GM18909 (cell line): ENCODE results near the gene LACTB.

ENCODE experiments used
- ATAC-seq: cut with Tn5 transposase; IDR thresholded peaks from one replicate; pipeline ENCODE4 v1.9.1; 2021; ENCODE audit warnings: mild to moderate bottlenecking; ENCODE audit not compliant: unreplicated experiment, poor library complexity

The LACTB gene

GRCh38 chr15:63122002-63122875, 578 bp downstream of the LACTB start:
- peak; percentile 90 for ATAC-seq

DNA sequence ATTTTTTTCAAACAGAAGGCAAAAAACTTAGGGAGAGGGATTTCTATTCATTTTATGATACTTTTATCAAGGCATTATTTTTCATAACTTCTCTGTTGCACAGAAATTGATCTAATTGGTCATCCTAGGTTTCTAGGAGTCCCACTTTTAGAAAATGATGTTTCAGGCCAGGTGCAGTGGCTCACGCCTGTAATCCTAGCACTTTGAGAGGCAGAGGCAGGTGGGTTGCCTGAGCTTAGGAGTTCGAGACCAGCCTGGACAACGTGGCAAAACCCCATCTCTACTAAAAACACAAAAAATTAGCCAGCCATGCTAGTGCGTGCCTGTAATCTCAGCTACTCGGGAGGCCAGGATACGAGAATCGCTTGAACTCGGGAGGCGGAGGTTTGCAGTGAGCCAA, 2.8 kb downstream of the LACTB start:
- ATAC-seq = no peak

- no peak for ATAC-seq
These were observed 5.1 kb downstream of the LACTB start for GRCh38 chr15:63126726-63127125.

DNA sequence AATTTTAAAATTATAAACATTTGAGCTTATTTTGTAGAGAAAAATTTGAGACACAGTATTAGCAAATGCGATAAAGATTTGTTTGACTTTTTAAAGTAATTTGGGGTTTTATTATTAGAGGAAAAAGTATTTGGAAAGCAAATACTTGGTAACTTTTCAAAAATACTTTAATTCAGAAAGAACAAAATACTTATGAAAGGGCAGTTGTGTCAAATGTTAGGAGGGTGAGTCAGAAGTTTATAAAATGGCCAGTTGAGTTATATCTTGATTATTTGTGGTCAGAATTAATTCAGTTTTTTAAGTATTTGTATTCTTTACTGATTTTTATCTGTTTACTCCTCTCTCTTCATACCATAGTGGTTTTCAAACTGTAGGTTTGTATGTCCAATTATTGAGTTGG, 12.1 kb downstream of the LACTB start:
- ATAC-seq = no peak

DNA sequence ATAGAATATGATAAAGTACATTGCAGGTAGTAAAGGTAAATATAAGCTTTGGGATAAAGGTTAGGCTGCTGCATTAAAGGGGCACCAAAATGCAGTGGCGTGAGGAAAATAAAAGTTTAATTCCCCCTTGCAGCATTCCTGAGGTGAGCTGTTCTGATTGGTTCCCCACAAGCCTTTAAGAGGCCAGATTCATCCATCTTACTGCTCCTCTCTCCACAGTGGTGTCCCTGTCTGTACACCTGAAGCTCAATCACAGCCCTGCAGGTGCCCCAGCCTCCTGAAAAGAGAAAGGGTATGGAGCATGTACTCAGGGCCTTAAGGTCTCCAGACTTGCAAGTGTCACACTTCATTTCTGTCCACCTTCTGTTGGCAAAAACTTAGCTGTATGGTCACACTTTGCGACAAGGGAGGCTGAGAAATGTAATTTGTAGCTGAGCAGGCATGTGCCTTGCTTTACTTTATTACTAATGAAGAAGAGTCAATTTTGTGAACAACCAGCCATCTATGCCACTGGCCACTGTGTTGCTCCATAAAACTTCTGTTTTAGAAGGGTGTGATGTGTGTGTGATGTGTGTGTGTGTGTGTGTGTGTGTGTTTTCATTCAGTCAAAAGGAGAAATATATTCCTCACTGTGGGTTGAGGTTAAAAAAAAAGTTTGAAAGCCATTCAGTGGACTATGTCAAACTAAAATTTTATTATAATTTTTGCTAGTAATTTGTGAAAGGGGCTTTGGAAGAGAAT, 12.8 kb downstream of the LACTB start:
- ATAC-seq = no peak

DNA sequence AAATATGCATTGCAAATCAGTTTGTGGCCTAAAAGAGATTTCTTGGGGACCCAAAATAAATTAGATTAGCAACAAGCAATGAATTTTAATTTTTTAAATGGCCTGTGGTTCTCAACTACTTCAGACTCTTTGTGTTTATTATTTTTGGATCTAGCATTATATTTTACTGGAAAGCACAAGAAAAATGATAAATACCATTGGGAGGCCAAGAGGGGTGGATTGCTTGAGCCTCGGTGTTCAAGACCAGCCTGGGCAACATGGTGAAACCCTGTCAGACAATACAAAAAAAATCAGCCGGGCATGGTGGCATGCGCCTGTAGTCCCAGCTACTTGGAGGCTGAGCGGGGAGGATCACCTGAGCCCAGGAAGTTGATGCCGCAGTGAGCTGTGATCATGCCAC, 13.6 kb downstream of the LACTB start:
- no peak for ATAC-seq

DNA sequence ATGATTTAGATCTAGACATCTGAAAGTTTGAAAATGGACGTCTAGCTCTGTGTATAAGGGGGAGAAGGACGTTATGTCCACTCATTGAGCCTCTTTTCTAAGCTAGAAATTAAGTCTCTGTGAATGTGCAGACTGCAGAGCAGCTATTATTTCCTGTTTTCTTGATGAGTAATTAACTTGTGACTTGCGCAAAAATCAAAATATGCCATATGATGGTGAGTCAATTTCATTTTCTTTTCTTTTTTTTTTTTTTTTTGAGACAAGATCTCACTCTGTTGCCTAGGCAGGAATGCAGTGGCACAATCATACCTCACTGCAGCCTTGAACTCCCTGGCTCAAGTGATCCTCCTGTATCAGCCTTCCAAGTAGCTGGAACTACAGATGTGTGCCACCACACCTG, 14.1 kb downstream of the LACTB start:
- no peak for ATAC-seq

DNA sequence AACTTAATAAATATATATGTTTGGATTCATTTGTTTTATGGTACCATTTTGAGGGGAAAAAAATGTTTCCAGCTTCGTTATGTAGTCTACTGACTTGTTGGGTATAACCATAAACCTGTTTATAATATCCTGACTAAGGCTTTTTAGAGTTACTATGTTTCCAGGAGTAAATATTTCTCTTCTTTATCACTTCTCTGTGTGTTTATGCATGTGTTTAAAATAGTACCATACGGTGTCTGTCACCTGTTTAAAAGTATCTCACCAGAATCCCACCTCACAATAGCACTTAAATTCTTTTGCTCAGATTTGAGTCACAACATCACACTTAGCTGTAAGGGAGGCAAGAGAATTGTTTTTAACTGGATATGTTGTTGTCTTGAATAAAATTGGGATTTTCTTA, 15.1 kb downstream of the LACTB start:
- ATAC-seq = no peak

DNA sequence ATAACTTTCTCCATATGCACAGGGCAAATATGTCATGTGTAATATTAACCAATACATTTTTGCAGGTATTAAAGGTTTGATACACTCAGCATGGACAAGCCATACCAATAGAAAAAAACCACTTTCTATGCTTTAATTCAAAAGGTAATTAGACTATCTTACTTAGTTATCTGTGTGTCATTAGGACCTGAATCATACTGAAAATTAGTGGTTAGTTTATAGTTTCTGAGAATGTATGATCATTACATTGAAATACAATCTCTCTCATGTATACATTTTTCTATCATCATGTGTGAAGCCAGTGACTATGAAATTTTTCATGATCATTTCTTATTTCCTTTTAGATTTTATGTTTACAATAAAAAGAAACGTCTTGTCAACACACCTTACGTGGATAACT, 19.3 kb downstream of the LACTB start:
- no peak for ATAC-seq

DNA sequence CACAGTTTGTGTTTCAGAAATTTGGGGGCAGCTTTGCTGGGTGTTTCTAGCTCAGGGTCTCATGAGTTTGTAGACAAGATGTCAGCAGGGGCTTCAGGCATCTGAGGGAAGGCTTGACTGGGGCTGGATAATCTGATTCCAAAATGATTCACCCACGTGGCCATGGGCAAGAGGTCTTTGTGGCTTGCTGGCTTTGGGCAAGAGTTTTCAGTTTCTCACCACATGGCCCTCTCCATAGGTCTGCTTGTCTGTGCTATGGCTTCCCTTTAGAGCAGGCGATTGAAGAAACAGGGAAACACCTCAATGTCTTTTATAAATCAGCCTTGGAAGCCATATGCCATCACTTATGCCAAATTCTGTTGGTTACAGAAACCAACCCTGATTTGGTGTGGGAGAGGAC, 23.8 kb downstream of the LACTB start:
- ATAC-seq = no peak

- no peak for ATAC-seq
These were observed 25.0 kb downstream of the LACTB start for GRCh38 chr15:63146684-63147083.

- ATAC-seq = no peak
These were observed 30.0 kb downstream of the LACTB start for GRCh38 chr15:63151665-63152064.

DNA sequence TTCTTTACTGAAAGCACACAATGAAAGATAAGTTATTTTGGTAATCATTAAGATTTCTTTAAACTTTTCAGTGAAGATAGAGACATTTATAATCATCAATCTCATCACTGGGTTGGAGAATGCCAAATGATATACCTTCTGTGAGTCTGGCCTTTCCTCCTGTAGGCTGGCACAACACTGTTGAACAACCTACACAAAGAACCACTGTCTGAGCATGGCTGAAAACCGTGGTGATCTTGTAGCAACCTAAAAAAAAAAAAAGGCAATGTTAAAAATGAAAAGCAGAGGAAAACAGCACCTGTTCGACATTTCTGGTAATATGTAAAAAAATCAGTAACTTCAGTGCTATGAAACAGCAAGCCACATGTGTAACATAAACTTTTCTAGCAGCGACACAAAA, 33.8 kb downstream of the LACTB start:
- no peak for ATAC-seq

DNA sequence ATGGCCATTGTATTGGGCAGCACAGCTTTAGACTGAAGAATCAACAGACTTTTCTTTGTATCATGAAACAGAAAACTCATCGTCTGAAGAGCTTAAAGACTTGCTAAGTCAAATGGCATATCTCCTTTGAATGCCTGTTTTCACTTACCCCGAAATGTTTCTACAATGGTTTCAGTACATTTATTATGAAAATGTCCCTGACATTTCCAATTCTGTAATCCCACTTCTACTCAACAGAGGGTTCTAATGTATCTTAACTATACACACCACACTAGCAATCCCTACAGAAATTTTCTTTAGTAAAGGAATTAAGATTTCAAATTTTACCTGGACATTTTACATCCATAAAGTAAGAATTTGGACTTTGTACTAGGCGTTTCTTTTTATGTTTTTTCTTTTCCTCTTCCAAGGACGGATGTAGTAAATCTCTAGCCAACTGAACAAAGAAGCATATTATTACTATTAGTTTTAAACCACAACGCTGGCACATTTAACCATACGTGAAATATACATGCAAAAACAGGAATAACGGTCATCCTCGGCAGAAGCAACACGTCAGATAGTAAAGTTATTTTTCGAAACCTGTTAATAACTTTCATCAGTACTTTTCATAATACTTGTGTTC, 34.5 kb downstream of the LACTB start:
- no peak for ATAC-seq

GRCh38 chr15:63156755-63157117, 35.1 kb downstream of the LACTB start:
- ATAC-seq = no peak

- ATAC-seq = peak; percentile 91
These were observed 35.6 kb downstream of the LACTB start, which contains the start of gene RPS27L for GRCh38 chr15:63157118-63157843. Gene RPS27L (minus strand): TSS chr15:63157477. CDS start chr15:63157405, 72 bp downstream.

DNA sequence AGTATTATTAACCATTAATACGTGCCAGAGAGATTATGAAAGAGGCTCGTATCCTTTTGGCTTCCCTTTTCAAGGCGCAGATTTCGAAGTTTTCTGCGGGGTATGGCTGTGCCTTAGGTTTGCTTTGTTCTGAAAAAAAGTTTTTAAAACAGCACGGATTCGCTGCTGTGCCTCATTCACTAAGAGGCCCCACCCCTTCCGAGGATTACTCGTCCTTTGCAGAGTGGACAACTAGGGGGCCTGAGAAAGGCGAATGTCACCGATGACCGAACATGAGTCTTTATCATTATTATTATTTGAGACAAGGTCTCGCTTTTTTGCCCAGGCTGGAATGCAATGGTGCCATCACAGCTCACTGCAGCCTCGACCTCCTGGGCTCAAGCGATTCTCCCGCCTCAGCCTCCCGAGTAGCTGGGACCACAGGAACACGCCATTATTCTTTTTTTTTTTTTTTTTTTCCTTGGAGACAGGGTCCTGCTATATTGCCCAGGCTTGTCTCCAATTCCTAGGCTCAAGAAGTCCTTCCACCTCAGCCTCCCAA, 36.3 kb downstream of the LACTB start:
- ATAC-seq = no peak

GRCh38 chr15:63160638-63161037, 39.0 kb downstream of the LACTB start:
- no peak for ATAC-seq

GRCh38 chr15:63163217-63163616, 41.6 kb downstream of the LACTB start:
- no peak for ATAC-seq

DNA sequence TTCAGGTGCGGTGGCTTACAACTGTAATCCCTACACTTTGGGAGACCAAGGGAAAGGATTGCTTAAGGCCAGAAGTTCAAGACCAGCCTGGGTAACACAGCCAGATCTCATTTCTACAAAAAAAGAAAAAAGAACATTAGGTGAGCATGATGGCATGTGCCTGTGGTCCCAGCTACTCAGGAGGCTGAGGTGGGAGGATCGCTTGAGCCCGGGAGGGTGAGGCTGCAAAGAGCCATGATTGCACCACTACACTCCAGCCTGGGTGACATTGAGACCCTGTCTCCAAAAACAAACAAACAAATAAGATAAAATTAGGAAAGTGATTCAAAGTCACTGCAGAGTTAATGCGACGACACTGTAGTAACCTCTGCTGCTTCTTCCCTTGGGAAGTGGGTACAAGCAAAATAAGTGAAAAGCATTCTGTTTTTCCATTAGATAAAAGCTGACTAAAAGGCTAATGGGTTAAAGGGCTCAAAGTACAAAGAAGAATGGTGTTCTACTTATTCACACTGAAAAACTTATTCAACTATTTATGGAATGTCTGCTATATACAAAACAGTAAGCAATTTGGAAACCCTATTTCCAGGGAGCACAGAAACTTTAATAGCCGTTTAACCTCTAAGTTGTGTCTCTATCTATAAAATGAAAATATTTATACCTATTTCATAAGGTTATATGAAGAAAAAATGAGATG, 43.7 kb downstream of the LACTB start:
- no peak for ATAC-seq
